Measurements from ENCODE around the gene HS6ST3. TPM values are rescaled to one million over a fixed set of nuclear protein-coding genes. Genes with fewer than 3 reads are reported as not detected.

The HS6ST3 gene
- total and polyA plus RNA-seq, 9 of the 15 experiments (the other 6 are each of a cell fraction or from before 2014, with no cell fraction given): not detected

- Histone ChIP-seq H3K36me3 (ENCODE audit: control insufficient read depth, insufficient read depth, low read length) (no peaks in the 10 kb centered on the region), H3K79me2 (ENCODE audit: control insufficient read depth, insufficient read depth, low read length) (no peaks in the 10 kb centered on the region), H2AFZ (ENCODE audit: low read depth, low read length) (no peak overlapping the region), H3K9me3 (replicated peaks; ENCODE audit: control insufficient read depth, insufficient read depth, low read depth, low read length) (no peaks in the 10 kb centered on the region), H3K4me2 (ENCODE audit: insufficient read depth, low read length) (no peak overlapping the region), H3K4me3 (no peak overlapping the region), H3K9me1 (ENCODE audit: control insufficient read depth, insufficient read depth, low read length) (no peaks in the 10 kb centered on the region), H4K20me1 (replicated peaks; ENCODE audit: control insufficient read depth, insufficient read depth, low read length) (no peaks in the 10 kb centered on the region), H3K4me1 (replicated peaks in 1 of 2; ENCODE audit: control insufficient read depth in 2 of 2, insufficient read depth in 2 of 2, low read length in 2 of 2) (no peaks in the 10 kb centered on the region), H3K9ac (ENCODE audit: insufficient read depth in 1 of 2, low read depth in 2 of 2, low read length in 2 of 2) (no peak overlapping the region), H3K27ac (ENCODE audit: extremely low read depth, low read depth, low read length) (no peak overlapping the region), H3K27me3 (ENCODE audit: control insufficient read depth in 2 of 2, insufficient read depth in 2 of 2, low read length in 2 of 2) (no peaks in the 10 kb centered on the region)
- in situ Hi-C loops (cut with MboI) (no loop called here), intact Hi-C loops (cut with micrococcal nuclease) (no loop called here)
- CTCF ChIA-PET (ENCODE audit: low intra/inter-chr PET ratio): no interaction called here
- 0% methylated on average over 1 of the region's 1 CpG for WGBS (ENCODE audit: insufficient coverage, low coverage, missing lambda C conversion rate)
- DNase-seq (ENCODE audit: extremely low read depth in 1 of 4, low spot score in 3 of 4): no peak
- POLR2A ChIA-PET: no interaction called here
- no peak for FAIRE-seq
- BruUV-seq (replicated peaks): no TSS peak
- ATAC-seq: no peak
- no peak for TF ChIP-seq BRF1 (IDR thresholded peaks at IDR 0.05; ENCODE audit: borderline replicate concordance, extremely low read depth, insufficient read length)
- no peak for TF ChIP-seq TRIM28 (IDR thresholded peaks at IDR 0.05)
- no peak for TF ChIP-seq ZNF408 (CRISPR knock-in tag; IDR thresholded peaks at IDR 0.05; ENCODE audit: low read depth)
- TF ChIP-seq MEF2D (tag; conservative IDR thresholded peaks at IDR 0.05; ENCODE audit: low read depth): no peak
- no peak for TF ChIP-seq MYNN (IDR thresholded peaks at IDR 0.05)
- TF ChIP-seq MYNN (CRISPR knock-in tag; IDR thresholded peaks at IDR 0.05): no peak
- no peak for TF ChIP-seq RERE (CRISPR knock-in tag; IDR thresholded peaks at IDR 0.05; ENCODE audit: borderline replicate concordance)
- TF ChIP-seq TAF7 (tag; IDR thresholded peaks at IDR 0.05): no peak
- TF ChIP-seq SFPQ (IDR thresholded peaks at IDR 0.05; ENCODE audit: low read depth, low read length): no peak
- no peak for TF ChIP-seq ETS2 (tag; IDR thresholded peaks at IDR 0.05; ENCODE audit: borderline replicate concordance, poor library complexity, severe bottlenecking)
- TF ChIP-seq TSC22D4 (tag; IDR thresholded peaks at IDR 0.05): no peak
- no peak for TF ChIP-seq E2F5 (CRISPR knock-in tag; IDR thresholded peaks at IDR 0.05)
- TF ChIP-seq PHTF2 (CRISPR knock-in tag; IDR thresholded peaks at IDR 0.05): no peak
- no peak for TF ChIP-seq KAT8 (IDR thresholded peaks at IDR 0.05; ENCODE audit: low read depth)
- no peak for TF ChIP-seq SRF (CRISPR knock-in tag; IDR thresholded peaks at IDR 0.05)
These were observed 768.4 kb downstream of the HS6ST3 start for GRCh38 chr13:96858133-96858826.
